ENCODE results near the gene CD52.
A peak's percentile ranks its signal among the peaks of the same experiment; 100 is the strongest.

Gene CD52, protein sequence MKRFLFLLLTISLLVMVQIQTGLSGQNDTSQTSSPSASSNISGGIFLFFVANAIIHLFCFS

DNA sequence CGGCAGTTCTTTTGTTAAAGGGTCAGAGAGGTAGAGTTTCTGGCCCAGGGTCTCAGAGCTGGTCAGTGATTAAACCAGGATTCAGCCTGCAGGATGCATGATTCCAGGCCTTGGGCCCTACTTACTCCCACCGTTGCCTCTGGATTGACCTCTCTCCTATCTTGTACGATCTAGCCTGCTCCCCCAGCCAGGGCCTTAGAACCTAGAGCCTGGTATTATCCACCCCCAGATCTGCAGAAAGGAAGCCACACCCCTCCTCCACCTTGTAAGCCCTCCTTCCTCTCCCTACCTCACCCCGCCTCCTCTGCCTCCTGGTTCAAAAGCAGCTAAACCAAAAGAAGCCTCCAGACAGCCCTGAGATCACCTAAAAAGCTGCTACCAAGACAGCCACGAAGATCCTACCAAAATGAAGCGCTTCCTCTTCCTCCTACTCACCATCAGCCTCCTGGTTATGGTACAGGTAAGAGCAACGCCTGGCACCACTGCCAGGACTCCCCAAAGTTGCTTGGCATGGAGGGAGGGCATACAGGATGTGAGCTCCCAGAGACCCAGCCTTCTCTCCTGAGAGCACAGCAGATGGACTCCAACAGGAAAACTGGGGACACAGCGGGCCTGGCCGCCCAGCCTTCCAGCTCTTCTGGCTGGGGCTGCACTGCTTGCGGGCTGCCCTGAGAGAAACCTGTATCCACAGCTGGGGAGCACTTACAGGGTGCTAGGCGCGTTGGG is at the start of gene CD52:
Gene CD52, plus strand, starts transcription at position 347 of the 726 bp plus-strand sequence. Its CDS starts 60 bp downstream, at position 407.
- peak; percentile 55 to 56 for DNase-seq

DNA sequence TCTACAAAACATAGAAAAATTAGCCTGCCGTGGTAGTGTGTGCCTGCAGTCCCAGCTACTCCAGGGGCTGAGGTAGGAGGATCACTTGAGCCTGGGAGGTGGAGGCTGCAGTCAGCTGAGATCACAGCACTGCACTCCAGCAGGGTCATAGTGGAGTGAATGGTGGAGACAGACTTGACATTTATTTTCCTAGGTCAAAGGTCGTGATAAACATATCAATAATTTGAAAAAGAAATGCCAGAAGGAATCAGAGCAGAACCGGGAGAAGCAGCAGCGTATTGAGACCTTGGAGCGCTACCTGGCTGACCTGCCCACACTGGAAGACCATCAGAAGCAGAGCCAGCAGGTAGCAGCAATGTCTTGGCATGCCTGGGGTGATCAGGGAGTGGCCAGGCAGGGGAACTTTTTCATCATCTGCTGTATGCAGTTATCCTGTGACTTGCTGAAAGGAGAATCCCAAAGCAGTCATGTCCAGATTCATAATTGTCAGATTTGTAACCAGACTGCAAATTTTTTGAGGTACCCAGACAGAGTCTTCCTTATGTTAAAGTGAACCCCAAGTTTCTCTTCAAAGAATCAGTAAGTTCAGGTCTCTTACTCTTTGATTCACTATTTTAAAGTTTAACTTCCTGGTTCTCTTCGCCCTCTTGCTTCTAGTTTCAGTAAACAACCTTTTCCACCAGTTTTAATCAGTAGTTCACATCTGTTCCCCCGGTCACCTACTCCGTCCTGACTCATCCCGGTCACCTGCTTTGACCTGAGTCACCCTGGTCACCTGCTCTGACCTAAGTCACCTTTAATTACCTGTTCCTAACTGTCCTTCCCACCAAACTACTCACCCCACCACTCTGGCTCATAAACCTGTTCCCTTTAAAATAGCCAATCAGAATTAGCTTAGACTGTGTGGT is 49.2 kb upstream of the CD52 start:
- DNase-seq, result no peak

DNA sequence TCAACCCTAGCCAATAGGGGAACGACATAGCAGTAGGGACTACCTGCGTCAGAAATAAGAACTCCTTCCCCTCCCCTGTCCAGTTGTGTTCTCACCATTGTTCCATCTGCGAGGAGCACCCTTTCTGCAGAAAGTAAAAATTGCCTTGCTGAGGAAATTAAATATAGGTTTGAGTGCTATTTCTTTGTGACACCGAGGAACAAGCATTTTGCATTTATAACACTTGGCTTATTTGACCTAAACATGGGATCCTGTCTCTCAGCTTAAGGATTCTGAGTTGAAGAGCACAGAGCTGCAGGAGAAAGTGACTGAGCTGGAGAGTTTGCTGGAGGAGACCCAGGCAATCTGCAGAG is 48.6 kb upstream of the CD52 start:
- no peak for DNase-seq

DNA sequence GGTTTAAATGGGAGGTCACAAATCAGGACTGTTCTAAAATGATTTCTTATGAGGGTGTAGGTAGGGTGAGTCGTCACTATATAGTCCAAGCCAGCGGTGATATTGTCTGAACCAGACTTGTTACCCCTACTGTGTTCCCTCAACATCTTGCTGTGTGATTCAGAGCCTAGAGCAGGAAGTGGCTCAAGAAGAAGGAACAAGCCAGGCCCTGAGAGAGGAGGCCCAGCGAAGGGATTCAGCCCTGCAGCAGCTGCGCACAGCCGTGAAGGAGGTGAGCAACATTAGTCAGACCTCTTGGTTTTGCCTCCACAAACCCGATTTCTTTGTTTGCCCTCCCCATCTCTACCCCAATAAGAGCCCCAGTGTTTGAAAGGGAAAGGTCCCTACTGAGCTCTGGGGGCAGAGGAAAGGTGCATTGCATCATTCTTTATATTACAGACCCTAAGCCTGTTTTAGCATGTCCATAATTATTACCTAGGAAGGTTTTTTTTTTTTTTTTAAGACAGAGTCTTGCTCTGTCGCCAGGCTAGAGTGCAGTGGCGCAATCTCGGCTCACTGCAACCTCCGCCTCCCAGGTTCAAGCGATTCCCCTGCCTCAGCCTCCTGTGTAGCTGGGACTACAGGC is 42.8 kb upstream of the CD52 start:
- DNase-seq, result no peak

DNA sequence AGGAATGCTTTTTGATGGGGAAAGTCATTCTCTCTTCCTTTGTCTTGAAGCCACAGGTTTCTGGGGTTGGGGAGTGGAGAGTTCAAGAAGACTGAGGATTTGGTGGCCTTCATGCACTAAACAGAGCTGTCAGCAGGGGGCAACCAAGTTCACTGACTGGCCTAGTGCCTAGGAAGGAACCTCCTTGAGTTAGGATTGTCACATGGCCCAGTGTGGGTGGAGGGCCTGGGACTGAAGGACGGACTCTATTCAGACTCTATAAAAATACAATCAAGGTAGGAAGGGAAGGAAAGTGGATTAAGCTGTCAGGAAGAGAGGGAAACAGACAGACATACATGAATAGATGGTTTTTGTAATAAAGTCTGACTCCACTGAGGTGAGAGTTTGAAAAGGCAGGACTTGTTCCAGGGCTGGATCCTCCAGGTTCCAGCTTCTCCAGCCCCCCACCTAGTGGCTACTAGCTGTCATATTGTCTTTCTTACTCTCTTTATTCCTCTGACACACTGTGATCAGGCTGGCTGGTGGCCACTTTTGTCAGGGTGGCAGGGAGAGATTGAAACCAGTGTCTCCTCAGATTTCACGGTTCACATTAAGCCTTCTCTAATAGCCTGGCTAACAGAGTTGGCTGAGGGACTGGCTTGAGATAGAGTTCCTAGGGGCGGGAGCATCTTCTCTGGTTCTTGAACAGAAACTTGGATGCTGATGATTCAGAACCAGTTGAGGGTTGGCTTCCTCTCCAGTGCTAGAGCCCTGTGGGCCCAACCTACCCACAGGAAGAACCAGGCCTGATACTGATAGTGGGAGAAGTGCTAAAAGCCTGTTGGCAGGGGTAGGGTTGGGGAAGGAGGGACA is 42.0 kb upstream of the CD52 start:
- DNase-seq, result peak; percentile 84 to 86

DNA sequence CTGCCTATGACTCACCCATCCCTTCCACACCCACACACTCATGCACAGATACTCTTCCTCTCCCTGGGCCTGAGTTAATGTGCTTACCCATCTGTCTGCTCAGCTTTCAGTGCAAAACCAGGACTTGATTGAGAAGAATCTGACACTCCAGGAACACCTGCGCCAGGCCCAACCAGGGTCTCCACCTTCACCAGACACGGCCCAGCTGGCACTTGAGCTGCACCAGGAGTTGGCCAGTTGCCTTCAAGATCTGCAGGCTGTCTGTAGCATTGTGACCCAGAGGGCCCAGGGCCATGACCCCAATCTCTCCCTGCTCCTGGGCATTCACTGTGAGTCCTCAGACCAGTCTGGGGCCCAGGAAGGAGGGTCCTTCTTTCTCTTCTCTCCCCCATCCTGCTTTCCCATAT is 41.3 kb upstream of the CD52 start:
- no peak for DNase-seq

DNA sequence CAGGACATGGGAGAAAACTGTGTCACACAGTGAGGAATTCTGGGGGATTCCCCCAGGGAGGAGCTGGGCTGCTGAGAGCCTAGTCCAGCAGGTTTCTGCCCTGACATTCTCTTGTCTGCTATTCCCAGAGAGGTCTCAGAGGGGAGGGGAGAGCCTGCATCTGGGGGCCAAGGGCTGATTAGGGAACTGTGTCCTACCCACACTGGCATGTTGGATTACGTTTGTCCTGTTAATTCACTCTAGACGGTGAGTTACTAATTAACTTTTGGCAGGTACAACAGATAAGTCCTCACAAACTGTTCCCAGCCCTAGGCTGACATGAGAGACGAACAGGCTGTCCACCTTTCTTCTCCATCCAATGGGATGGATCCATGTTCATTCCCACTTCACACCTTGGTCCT is 40.5 kb upstream of the CD52 start:
- no peak for DNase-seq

DNA sequence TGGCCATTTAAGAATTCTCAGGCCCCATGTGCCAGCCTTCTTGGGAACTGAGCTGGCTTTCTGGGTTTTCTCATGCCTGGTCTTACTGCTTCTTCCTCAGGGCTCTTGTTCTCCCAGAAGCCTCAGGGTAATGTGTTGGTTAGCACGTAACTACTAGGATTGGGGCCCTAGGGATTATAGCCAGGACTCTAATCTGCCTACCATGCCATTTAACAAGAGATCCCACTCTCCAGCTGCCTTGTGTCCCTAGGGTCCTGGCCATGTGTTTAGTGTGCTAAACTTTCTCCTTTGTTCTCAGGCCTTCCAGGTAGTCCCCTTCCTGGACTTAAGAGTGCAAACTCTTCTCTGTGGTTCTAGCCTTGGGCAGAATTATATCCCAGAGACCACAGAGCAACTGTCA is 40.0 kb upstream of the CD52 start:
- DNase-seq, result no peak

DNA sequence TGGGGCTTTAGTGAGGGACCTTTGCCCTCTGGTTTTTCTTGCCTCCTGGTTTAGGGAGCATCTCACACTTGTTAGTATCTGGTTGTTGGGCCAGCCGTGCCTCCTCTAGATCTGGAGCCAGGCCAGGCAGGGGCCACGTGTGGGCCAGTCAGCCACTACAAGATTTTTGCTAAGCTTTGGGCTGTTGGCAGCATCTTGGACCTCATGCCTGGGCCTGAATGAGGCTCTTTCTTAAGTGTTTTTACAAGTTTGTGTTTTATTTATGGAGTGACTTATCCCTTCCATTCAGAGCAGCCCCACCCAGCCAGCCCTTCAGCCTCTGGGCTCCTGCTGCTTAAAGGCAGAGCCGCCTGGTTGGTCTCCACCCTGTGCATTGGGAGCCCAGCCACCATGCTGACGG is 39.5 kb upstream of the CD52 start:
- no peak for DNase-seq

DNA sequence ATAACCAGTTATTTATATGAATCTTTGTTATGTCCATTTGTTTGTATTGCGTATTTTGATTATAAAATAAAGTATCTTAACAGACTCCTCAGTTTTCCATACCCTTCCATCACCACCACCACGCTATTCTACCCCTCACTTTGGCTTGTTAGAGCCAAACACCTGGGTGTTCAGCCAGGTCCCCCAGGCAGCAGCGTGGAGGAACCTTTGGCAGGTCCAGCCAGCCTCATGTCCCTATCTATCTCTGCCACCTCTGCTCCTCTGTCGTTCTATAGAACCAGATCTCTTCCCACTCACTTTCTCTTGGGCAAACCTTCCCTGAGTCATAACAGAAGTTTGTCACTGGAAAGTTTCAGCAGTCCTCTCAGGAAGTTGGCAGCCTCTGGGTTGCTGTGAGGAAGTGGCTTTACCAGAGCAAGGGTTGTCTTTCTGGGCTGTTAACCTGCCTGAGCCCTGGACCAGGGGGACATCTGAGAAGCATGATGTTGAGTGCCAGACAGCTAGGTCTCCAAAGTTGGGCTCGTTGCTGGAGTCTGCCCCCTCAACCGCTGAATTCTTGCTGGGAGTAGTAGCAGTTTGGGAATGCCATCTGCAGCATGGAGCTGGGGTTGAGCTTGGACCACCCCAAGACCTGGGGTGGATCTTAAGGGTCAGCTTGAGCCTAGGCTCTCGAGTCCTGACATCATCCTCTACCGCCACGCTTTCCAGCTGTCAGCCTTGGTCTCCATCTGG is 38.9 kb upstream of the CD52 start:
- no peak for DNase-seq

DNA sequence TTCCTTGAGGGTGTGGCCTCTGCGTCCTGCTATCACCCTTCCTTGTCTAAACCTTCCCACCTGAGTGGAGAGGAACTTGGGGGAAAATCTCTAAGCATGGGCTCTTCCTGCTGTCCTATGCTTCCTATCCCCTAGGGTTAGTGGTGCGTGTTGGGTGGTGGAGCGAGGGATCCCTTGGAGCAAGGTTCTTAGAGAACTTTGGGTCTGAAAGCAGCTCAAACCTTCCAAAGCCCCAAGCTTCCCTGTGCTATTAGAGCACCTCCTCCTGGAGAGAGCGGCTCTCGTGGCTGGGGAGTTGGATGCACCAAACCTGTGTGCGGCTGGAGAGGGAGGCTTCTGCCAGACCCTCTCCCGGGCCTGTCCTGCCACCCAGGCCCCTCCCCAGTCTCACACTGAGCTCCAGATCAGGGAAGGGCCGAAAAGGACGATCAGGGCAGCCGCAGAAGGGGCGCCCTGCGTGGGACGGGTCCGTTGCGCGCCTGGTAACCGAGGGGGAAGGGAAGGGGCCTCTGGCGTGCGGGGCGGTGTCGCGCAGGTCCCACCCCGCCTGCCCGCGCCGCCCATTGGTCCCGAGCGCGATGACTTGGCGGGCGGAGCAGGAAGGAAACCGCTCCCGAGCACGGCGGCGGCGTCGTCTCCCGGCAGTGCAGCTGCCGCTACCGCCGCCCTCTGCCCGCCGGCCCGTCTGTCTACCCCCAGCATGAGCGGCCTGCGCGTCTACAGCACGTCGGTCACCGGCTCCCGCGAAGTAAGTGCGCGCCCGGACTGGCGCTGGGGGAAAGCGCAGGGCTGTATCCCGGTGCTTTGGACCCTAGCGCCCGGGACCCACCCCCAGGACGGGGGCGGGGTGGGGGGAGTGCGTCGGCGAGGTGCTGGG is 38.1 kb upstream of the CD52 start, which contains the start of gene SH3BGRL3:
Gene SH3BGRL3, plus strand, starts transcription at position 631 of the 877 bp plus-strand sequence. Its CDS starts 70 bp downstream, at position 701.
- DNase-seq, result peak; percentile 71 to 82

DNA sequence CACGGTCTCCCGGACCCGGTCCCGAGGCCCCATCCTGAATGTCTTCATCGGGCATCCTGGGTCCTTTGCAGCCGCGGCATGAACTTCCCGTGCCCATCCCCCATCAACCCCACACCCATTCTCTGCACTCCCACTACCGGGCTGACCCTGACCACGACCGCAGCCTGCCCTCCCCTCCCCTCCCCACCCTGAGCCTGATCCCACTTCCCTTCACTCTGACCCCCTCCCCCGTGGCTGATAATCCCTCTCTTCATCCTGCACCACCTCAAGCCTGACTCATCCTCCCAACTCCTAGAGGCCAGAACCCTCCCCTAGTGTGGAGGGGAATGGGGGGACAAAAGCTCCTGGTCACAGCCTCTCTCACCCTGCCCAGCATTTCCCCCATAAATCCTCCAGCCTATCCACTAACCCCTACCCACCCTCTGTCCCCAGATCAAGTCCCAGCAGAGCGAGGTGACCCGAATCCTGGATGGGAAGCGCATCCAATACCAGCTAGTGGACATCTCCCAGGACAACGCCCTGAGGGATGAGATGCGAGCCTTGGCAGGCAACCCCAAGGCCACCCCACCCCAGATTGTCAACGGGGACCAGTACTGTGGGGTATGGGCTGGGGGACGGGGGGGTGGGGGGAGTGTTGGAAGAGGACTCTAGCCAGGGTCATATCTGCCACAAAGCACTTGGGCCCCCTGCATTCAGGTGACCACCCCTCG is 37.3 kb upstream of the CD52 start:
- DNase-seq, result no peak

DNA sequence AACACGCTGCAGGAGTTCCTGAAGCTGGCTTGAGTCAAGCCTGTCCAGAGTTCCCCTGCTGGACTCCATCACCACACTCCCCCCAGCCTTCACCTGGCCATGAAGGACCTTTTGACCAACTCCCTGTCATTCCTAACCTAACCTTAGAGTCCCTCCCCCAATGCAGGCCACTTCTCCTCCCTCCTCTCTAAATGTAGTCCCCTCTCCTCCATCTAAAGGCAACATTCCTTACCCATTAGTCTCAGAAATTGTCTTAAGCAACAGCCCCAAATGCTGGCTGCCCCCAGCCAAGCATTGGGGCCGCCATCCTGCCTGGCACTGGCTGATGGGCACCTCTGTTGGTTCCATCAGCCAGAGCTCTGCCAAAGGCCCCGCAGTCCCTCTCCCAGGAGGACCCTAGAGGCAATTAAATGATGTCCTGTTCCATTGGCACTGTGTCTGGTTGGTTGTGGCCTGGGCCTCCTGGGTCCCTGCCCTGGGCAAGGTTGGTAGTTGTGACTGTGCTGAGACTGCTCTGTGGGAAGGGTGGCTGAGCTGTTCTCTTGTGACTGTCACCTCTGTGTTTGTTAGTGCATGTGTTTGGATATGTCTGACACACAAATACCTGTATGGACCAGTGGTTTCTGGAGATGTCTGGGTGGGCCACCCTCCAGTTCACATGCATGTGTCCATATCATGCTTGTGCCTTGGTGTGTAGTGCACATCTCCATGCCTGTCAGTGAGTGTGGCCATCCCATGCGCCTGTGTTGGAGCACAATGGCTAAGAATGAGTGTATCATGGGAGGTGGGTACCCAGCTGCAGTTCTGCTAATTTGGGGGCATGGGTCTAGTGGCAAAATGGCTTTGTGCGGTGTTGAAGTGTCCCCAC is 36.4 kb upstream of the CD52 start:
- no peak for DNase-seq

DNA sequence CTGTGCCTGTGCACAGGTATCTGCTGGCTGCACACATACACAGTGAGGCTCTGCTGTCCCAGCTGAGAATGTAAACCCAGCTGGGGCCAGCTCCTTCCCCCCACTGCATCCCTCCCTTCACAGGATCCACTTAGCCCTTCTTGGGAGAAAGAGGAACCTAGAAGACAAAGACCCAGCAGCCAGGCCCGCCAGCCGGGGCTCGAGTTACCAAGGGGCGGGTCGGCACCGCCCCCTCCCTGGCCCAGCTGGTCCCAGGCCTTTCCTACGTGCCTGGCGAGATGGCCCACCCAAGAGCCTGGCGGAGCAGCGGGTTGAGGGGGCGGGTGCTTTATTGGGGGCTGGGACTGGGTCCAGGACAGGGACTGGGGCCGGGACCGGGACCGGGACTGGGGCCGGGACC is 35.8 kb upstream of the CD52 start:
- no peak for DNase-seq

DNA sequence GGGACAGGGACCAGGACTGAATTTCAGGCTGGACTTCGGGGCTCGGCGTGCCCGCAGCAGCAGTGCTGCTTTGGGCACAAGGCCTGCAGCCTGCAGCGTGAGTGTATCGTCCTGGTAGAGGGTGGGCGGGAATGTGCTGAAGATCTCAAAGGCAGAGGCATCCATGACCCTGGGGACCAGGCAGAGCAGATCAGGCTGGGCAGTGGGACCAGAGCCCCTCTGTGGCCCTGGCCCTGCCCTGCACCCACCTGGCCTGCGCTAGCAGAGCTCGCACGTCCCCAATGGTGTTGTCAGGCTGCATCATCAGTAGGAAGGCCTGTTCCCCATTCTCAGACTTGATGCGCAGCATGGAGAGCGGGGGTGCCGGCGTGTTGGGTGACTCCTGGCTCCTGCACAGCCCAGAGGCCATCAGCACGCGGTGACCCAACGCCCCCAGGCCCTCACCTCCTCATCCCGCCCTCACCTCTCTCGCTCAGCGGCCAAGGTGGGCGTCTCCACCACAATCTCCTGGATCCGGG is 35.3 kb upstream of the CD52 start:
- no peak for DNase-seq

DNA sequence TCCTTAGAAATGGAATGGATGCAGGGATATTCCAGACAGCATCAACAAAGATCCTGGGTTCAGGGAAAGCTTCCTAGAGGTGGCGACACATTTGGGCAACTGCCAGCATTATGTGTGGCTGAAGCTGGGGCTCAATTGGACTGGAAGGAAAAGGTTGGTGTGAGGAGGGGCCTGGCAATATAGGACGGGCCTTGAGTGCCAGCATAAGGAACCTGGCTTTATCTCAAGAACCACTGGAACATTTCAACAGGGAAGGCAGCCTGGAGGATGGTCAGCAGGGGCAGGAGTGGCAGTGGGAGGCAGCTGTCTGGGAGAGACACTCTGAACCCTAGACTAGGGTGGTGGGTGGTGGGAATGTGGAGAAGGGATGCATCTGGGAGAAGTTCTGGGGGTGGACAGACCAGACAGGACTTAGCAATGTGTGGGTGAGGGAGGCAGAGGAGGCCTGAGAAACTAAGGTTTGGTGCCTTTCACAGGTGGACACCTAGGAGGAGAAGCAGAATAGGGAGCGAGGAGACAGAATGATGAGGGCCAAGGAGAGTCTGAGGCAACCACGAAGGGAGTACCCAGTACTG is 34.4 kb upstream of the CD52 start:
- no peak for DNase-seq

DNA sequence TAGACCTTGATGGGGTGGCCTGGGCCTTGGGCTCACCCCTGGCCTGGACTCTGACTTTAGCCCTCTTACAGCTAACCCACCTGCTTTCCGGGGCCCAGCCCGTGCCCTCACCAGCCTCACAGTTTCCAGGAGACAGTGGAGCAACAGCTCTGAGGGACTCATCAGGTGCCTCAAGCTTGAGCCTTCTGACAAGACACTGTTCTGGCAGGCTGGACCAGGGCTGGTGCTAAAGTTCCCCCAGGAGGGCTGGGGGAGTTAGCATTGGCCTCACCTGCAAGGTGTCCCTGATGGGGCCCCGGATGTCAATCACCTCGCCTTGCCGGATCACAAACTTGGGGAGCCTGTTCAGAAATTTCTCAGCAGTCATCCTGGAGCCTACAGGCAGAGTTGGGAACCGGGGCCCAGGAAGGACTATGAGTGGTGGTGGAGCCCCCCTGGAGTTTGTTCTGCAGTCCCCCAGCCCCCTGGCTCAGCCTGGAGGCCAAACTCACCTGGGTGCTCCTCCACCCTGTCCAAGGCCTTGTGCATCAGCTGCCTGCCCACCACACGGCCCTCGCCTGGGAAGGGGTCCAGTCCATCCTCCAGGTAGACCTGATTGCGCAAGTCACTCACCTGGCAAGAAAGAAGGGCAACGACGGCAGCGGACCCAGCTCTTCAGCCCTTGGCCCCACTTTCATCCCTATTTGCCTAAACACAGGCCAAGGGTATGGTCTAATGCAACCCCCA is 33.7 kb upstream of the CD52 start:
- no peak for DNase-seq

All from stimulated activated CD4-positive, alpha-beta T cell treated with anti-CD3 and anti-CD28 coated beads, Interleukin-2, amount 100 ng/mL, for 48 hours (primary cell).